Mesendoderm (in vitro differentiated cells): Measurements from ENCODE around the gene TBXT. TPM values are rescaled to one million over a fixed set of nuclear protein-coding genes. Genes with fewer than 3 reads are reported as not detected.

ENCODE experiments used
- DNase-seq: peaks from one replicate; pipeline ENCODE4 v3.0.0; 2013
- H2AK5ac ChIP-seq: 2 replicates; pipeline ENCODE4 v1.6.1; 2013; ENCODE audit warnings: low read length, inconsistent platforms
- H2BK120ac ChIP-seq: 2 replicates; pipeline ENCODE4 v1.6.1; 2013; ENCODE audit warnings: low read depth, mild to moderate bottlenecking, low read length, moderate library complexity, mixed read lengths
- H2BK15ac ChIP-seq: replicated peaks from 2 replicates; pipeline ENCODE4 v1.6.1; 2013; ENCODE audit warnings: low read depth, mild to moderate bottlenecking, moderate library complexity
- H2BK5ac ChIP-seq: 2 replicates; pipeline ENCODE4 v1.6.1; 2013; ENCODE audit warnings: low read length, inconsistent platforms
- H3K18ac ChIP-seq: 2 replicates; pipeline ENCODE4 v1.6.1; 2013; ENCODE audit warnings: mild to moderate bottlenecking, low read length, mixed read lengths
- H3K23ac ChIP-seq: one replicate; pipeline ENCODE4 v1.6.1; 2013; ENCODE audit warnings: low read length
- H3K27ac ChIP-seq: 2 replicates; pipeline ENCODE4 v1.5.1; 2013; ENCODE audit warnings: low read depth, mild to moderate bottlenecking, inconsistent platforms, low read length, moderate library complexity
- H3K27me3 ChIP-seq: 2 replicates; pipeline ENCODE4 v1.6.1; 2013; ENCODE audit warnings: low read length, control low read depth, mild to moderate bottlenecking, inconsistent platforms; ENCODE audit not compliant: insufficient read depth, poor library complexity
- H3K36me3 ChIP-seq: 2 replicates; pipeline ENCODE4 v1.6.1; 2013; ENCODE audit warnings: low read length, inconsistent platforms; ENCODE audit not compliant: control insufficient read depth, insufficient read depth
- H3K4ac ChIP-seq: one replicate; pipeline ENCODE4 v1.6.1; 2013; ENCODE audit warnings: low read depth, mild to moderate bottlenecking, low read length, moderate library complexity
- H3K4me1 ChIP-seq: 2 replicates; pipeline ENCODE4 v1.6.1; 2013; ENCODE audit warnings: low read depth, low read length, inconsistent platforms; ENCODE audit not compliant: control insufficient read depth
- H3K4me2 ChIP-seq: 2 replicates; pipeline ENCODE4 v1.6.1; 2013; ENCODE audit warnings: low read length
- H3K4me3 ChIP-seq: 2 replicates; pipeline ENCODE4 v1.5.1; 2013; ENCODE audit warnings: mild to moderate bottlenecking, low read length
- H3K56ac ChIP-seq: one replicate; pipeline ENCODE4 v1.6.1; 2013; ENCODE audit warnings: low read length
- H3K79me1 ChIP-seq: 2 replicates; pipeline ENCODE4 v1.6.1; 2013; ENCODE audit warnings: low read length, inconsistent platforms
- H3K79me2 ChIP-seq: 2 replicates; pipeline ENCODE4 v1.6.1; 2013; ENCODE audit warnings: mild to moderate bottlenecking, low read length; ENCODE audit not compliant: control insufficient read depth, insufficient read depth
- H3K9ac ChIP-seq: 2 replicates; pipeline ENCODE4 v1.6.1; 2013; ENCODE audit warnings: low read length, inconsistent platforms
- H4K5ac ChIP-seq: one replicate; pipeline ENCODE4 v1.6.1; 2013; ENCODE audit warnings: low read length
- H4K8ac ChIP-seq: one replicate; pipeline ENCODE4 v1.6.1; 2013; ENCODE audit warnings: low read depth, mild to moderate bottlenecking, control low read depth, low read length, moderate library complexity
- WGBS: extraction: QIAGEN DNeasy Blood & Tissue Kit; methylation state at CpG from one replicate; pipeline ENCODE4 v1.1.7; 2013; ENCODE audit warnings: low lambda C conversion rate, missing lambda C conversion rate; ENCODE audit not compliant: insufficient coverage; ENCODE audit errors: extremely low coverage; 5-methylcytosine and 5-hydroxymethylcytosine counted together
- small RNA-seq: library from polyadenylated mRNA; stranded (forward); fragments of <200 nt; extraction: miRNeasy Mini kit (QIAGEN cat#:217004); gene quantifications from one replicate; pipeline ENCODE3, GENCODE V24; 2013; ENCODE audit not compliant: insufficient read depth

Gene TBXT

GRCh38 chr6:166115609-166116008 lies 52.0 kb downstream of the TBXT start:
- H4K8ac ChIP-seq: no peak overlapping the region

DNA sequence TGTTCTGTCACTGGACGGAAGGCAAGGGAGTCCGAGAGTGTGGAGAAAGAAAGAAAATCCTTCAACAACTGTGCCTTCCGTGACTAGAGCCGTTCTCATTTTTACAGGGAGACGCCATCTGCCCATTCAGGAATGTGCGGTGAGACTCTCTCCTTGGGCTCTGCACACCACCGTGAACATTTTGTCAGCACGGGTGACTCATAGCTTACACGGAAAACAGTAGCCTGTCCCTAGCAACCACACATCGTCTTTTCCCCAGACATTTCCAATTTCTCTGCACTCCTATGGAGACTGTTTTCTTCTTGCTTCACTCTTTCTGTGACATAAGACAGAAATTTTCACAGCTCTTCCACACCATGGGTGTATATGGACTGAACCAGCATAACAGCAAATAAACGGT lies 55.1 kb downstream of the TBXT start:
- DNase-seq: no peak

More at GRCh38 chr6:166115609-166116008, 52.0 kb downstream of the TBXT start:
- H3K27me3 ChIP-seq: no peaks in the 10 kb centered on the region
- no peak overlapping the region for H3K9ac ChIP-seq
- no peaks in the 10 kb centered on the region for H3K79me2 ChIP-seq
- H3K4me3 ChIP-seq: no peak overlapping the region
- H3K27ac ChIP-seq: no peak overlapping the region
- no peaks in the 10 kb centered on the region for H3K79me1 ChIP-seq
- no peak overlapping the region for H3K23ac ChIP-seq
- no peaks in the 10 kb centered on the region for H3K36me3 ChIP-seq
- no peaks in the 10 kb centered on the region for H3K4me1 ChIP-seq
- no peak for DNase-seq
- no peak overlapping the region for H2BK120ac ChIP-seq
- no peak overlapping the region for H2AK5ac ChIP-seq
- no peak overlapping the region for H2BK15ac ChIP-seq
- H3K4me2 ChIP-seq: no peak overlapping the region
- H4K5ac ChIP-seq: no peak overlapping the region
- H3K4ac ChIP-seq: no peak overlapping the region
- no peak overlapping the region for H3K56ac ChIP-seq
- H3K18ac ChIP-seq: no peak overlapping the region
- H2BK5ac ChIP-seq: no peak overlapping the region

DNA sequence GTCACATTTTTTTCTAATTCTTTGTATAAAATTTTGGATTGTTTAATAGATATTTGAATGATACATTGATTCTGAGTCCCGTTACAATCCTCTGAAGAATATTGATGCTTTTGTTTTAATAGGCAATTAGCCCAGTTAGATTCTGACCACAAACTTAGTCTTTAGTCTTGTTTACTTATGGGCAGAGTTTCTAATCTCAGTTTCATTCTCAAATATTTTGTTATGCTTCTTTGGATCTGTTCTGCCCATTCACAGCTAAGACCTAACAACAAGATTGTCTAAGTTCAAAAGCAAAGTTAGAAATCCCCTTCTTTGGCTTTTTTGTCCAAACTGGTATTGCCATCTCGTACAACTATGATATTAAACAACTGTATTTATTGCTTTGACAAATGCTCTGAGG lies 58.0 kb downstream of the TBXT start:
- Histone ChIP-seq H2BK5ac (no peak overlapping the region), H3K79me2 (no peaks in the 10 kb centered on the region), H3K4me2 (no peak overlapping the region), H3K23ac (no peak overlapping the region), H3K4me1 (no peaks in the 10 kb centered on the region), H3K56ac (no peak overlapping the region), H3K4me3 (no peak overlapping the region), H2BK15ac (no peak overlapping the region), H2BK120ac (no peak overlapping the region), H4K8ac (no peak overlapping the region), H3K79me1 (no peaks in the 10 kb centered on the region), H2AK5ac (no peak overlapping the region), H3K4ac (no peak overlapping the region), H4K5ac (no peak overlapping the region), H3K36me3 (no peaks in the 10 kb centered on the region), H3K27ac (no peak overlapping the region), H3K9ac (no peak overlapping the region), H3K27me3 (no peaks in the 10 kb centered on the region), H3K18ac (no peak overlapping the region)
- no CpG with 5 or more reads among the region's 2 CpGs for WGBS
- no peak for DNase-seq

More for the DNA sequence above, 55.1 kb downstream of the TBXT start:
- H3K56ac ChIP-seq: no peak overlapping the region
- no peaks in the 10 kb centered on the region for H3K79me2 ChIP-seq
- no peak overlapping the region for H2BK15ac ChIP-seq
- no peaks in the 10 kb centered on the region for H3K27me3 ChIP-seq
- H3K4me2 ChIP-seq: no peak overlapping the region
- no peak overlapping the region for H2BK120ac ChIP-seq
- WGBS: no CpG with 5 or more reads among the region's 11 CpGs
- no peak overlapping the region for H3K23ac ChIP-seq
- no peak overlapping the region for H2BK5ac ChIP-seq
- no peak overlapping the region for H3K9ac ChIP-seq
- no peak overlapping the region for H4K5ac ChIP-seq
- H3K4me1 ChIP-seq: no peaks in the 10 kb centered on the region
- H3K36me3 ChIP-seq: no peaks in the 10 kb centered on the region
- H3K27ac ChIP-seq: no peak overlapping the region
- H3K4ac ChIP-seq: no peak overlapping the region
- no peaks in the 10 kb centered on the region for H3K79me1 ChIP-seq
- no peak overlapping the region for H4K8ac ChIP-seq
- no peak overlapping the region for H3K18ac ChIP-seq
- H2AK5ac ChIP-seq: no peak overlapping the region
- H3K4me3 ChIP-seq: no peak overlapping the region

Small RNA genes within 50 kb of the gene (small RNA-seq; reads per million reads assigned to genes)
- gene RNU6-153P: not detected
